ES-I3 (cell line): ENCODE measurements around the gene WFS1.
A peak's percentile ranks its signal among the peaks of the same experiment; 100 is the strongest.

ENCODE experiments used
- H3K36me3 ChIP-seq: 2 replicates; pipeline ENCODE4 v1.6.1; 2013; ENCODE audit warnings: mild to moderate bottlenecking, low read length, control low read depth, moderate library complexity; ENCODE audit not compliant: insufficient read depth
- H3K4me1 ChIP-seq: 2 replicates; pipeline ENCODE4 v1.6.1; 2013; ENCODE audit warnings: mild to moderate bottlenecking, control low read depth, low read length; ENCODE audit not compliant: insufficient read depth
- H3K9ac ChIP-seq: 2 replicates; pipeline ENCODE4 v1.6.1; 2013; ENCODE audit warnings: low read depth, mild to moderate bottlenecking, low read length, moderate library complexity
- H3K9me3 ChIP-seq: 2 replicates; pipeline ENCODE4 v1.6.1; 2013; ENCODE audit warnings: mild to moderate bottlenecking, low read length, moderate library complexity; ENCODE audit not compliant: control insufficient read depth, insufficient read depth

Gene WFS1

DNA sequence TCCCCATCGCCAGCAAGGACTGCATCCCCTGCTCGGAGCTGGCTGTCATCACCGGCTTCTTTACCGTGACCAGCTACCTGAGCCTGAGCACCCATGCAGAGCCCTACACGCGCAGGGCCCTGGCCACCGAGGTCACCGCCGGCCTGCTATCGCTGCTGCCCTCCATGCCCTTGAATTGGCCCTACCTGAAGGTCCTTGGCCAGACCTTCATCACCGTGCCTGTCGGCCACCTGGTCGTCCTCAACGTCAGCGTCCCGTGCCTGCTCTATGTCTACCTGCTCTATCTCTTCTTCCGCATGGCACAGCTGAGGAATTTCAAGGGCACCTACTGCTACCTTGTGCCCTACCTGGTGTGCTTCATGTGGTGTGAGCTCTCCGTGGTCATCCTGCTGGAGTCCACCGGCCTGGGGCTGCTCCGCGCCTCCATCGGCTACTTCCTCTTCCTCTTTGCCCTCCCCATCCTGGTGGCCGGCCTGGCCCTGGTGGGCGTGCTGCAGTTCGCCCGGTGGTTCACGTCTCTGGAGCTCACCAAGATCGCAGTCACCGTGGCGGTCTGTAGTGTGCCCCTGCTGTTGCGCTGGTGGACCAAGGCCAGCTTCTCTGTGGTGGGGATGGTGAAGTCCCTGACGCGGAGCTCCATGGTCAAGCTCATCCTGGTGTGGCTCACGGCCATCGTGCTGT lies 31.5 kb downstream of the WFS1 start:
- Histone ChIP-seq H3K9me3 (no peaks in the 10 kb centered on the region), H3K9ac (no peak overlapping the region), H3K36me3 (peaks cover 6% of the 10 kb centered on the region; the same call in 1 of the 2 replicates), H3K4me1 (no peaks in the 10 kb centered on the region)

DNA sequence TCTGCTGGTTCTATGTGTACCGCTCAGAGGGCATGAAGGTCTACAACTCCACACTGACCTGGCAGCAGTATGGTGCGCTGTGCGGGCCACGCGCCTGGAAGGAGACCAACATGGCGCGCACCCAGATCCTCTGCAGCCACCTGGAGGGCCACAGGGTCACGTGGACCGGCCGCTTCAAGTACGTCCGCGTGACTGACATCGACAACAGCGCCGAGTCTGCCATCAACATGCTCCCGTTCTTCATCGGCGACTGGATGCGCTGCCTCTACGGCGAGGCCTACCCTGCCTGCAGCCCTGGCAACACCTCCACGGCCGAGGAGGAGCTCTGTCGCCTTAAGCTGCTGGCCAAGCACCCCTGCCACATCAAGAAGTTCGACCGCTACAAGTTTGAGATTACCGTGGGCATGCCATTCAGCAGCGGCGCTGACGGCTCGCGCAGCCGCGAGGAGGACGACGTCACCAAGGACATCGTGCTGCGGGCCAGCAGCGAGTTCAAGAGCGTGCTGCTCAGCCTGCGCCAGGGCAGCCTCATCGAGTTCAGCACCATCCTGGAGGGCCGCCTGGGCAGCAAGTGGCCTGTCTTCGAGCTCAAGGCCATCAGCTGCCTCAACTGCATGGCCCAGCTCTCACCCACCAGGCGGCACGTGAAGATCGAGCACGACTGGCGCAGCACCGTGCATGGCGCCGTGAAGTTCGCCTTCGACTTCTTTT lies 32.2 kb downstream of the WFS1 start:
- no peak overlapping the region for H3K9ac ChIP-seq
- H3K36me3 ChIP-seq = peaks cover 6% of the 10 kb centered on the region; the same call in 1 of the 2 replicates
- H3K4me1 ChIP-seq = no peaks in the 10 kb centered on the region
- H3K9me3 ChIP-seq = no peaks in the 10 kb centered on the region

DNA sequence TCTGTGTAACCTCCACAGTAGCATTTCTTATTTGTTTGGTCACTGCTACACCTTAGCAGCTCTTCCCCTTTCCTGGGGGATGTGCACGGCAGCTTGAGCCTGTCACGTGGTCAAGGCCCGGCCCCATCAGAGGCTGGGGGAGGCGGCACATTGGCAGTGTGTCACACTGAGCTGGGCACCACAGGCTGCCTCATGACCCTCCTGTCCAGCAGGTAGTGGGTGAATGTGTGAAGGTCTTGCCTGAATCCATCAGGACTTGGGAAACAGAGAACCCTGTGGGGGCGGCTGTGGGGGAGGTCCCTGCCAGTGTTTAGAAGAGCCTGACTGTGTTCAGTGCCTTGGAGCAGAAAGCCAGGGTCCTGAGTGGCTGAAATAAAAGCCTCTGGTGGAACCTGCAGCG lies 33.2 kb downstream of the WFS1 start:
- no peak overlapping the region for H3K9ac ChIP-seq
- H3K4me1 ChIP-seq = no peaks in the 10 kb centered on the region

DNA sequence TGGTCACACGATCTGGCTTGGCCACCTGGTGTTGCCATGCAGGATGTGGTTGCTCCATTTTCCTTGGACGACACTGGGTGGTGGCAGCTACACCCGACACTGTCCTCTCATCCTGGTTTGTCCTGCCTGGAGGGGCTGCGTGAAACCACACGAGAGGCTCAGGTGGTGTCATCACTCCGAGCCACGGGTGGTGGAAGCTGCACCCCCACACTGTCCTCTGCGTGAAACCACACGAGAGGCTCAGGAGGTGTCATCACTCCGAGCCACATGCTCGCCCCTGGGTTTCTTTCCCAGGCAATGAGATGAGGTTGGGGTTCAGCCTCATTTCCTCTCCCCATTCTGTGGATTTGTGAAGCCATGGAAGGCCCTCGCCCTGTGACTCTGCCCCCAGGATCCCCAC lies 34.3 kb downstream of the WFS1 start:
- H3K4me1 ChIP-seq = no peaks in the 10 kb centered on the region
- peaks cover 6% of the 10 kb centered on the region; the same call in 1 of the 2 replicates for H3K36me3 ChIP-seq
- no peak overlapping the region for H3K9ac ChIP-seq
- no peaks in the 10 kb centered on the region for H3K9me3 ChIP-seq

More for the DNA sequence above, 33.2 kb downstream of the WFS1 start:
- Histone ChIP-seq H3K36me3 (peaks cover 6% of the 10 kb centered on the region; the same call in 1 of the 2 replicates), H3K9me3 (no peaks in the 10 kb centered on the region)

DNA sequence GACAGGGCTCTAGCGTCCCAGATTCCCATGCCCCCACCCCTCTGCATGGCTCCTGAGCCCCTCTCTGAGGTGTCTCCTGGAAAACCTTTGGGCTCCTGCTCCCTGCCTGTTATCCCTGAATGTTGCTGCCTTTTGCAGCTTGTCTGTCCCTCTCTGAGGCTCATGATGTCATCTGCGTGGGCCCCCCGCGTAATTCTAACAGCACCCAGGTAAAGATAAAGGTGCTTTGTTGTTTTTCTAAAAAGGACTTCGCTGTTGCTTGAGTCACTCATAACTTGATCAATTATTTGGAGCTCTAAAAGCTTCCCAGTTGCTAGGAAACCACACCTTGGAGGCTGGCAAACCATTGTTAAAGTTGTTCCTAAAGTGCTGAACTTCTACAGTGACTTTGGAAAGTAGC lies 36.6 kb downstream of the WFS1 start:
- H3K36me3 ChIP-seq = peaks cover 6% of the 10 kb centered on the region; the same call in 1 of the 2 replicates
- no peaks in the 10 kb centered on the region for H3K4me1 ChIP-seq
- H3K9ac ChIP-seq = no peak overlapping the region
- H3K9me3 ChIP-seq = no peaks in the 10 kb centered on the region

DNA sequence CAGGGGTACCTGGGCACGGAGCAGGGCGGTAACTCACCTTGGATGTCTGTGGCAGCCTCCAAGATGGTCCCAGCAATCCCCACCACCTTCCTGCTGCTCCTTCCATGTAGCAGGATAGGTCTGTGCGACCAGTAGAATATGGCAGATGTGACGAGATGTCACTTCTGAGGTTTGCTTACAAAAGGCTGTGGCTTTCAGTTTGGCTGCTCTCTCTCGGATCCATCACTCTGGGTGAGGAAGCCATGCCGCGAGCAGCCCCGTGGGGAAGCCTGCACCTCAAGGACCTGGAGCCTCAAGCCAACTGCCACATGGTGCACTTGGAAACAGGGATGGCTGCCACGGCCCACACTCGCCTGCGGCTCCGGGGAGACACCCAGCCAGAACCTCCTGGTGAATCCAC lies 37.6 kb downstream of the WFS1 start:
- peaks cover 6% of the 10 kb centered on the region; the same call in 1 of the 2 replicates for H3K36me3 ChIP-seq
- no peak overlapping the region for H3K9ac ChIP-seq
- no peaks in the 10 kb centered on the region for H3K9me3 ChIP-seq
- no peaks in the 10 kb centered on the region for H3K4me1 ChIP-seq

DNA sequence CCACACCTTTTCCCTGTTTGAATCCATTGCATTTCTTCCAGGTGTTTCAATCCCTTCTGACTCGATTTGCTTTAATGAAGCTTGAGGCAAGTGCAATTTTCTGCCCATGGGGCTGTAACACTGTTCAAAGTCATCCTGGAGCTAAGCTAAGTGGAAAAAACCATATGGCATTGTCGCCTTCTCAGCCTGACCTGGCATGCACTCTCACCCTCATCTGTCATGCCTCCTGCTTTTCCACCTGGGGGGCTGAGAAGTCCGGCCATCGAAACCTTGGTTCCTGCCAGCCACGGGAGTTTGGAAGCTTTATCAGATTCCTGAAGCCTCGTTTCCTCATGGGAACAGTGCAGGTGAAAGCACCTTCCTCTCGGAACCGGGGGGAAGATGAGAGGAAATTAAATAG lies 38.2 kb downstream of the WFS1 start:
- Histone ChIP-seq H3K4me1 (no peaks in the 10 kb centered on the region), H3K9me3 (no peaks in the 10 kb centered on the region), H3K9ac (no peak overlapping the region), H3K36me3 (peaks cover 3% of the 10 kb centered on the region; the same call in 1 of the 2 replicates)

DNA sequence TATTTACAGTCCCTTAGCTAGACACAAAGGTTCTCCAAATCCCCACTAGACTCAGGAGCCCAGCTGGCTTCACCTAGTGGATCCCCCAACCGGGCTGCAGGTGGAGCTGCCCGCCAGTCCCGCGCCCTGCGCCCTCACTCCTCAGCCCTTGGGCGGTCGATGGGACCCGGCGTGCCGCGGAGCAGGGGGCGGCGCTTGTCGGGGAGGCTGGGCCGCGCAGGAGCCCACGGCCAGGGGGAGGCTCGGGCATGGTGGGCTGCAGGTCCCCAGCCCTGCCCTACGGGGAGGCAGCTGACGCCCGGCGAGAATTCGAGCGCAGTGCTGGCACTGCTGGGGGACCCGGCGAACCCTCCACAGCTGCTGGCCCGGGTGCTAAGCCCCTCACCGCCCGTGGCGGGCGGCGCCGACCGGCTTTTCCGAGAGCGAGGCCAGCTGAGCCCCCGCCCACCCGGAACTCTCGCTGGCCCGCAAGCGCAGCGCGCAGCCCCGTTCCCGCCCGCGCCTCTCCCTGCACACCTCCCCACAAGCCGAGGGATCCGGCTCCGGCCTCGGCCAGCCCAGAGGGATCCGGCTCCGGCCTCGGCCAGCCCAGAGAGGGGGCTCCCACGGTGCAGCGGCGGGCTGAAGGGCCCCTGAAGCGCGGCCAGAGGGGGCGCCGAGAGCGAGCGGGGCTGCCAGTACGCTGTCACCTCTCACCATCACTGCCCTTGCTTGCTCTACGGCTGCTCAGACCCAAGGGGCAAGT lies 39.4 kb downstream of the WFS1 start:
- Histone ChIP-seq H3K9ac (peak overlapping the region; percentile 56), H3K4me1 (no peaks in the 10 kb centered on the region), H3K36me3 (no peaks in the 10 kb centered on the region), H3K9me3 (no peaks in the 10 kb centered on the region)

DNA sequence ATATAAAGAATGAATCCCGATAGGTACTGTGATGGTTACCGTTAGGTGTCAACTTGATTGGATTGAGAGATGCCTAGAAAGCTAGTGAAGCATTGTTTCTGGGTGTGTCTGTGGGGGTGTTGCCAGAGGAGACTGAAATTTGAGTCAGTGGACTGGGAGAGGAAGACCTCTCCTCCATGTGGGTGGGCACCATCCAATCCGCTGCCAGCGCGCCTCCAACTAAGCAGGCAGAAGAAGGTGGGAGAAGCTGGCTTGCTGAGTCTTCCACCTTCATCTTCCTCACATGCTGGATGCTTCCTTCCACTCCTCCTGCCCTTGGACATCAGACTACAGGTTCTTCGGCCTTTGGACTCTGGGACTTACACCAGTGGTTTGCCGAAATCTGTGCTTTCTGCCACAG lies 40.1 kb downstream of the WFS1 start:
- Histone ChIP-seq H3K4me1 (no peaks in the 10 kb centered on the region), H3K9ac (peak overlapping the region; percentile 56; the same call in 1 of the 2 replicates), H3K9me3 (no peaks in the 10 kb centered on the region)

DNA sequence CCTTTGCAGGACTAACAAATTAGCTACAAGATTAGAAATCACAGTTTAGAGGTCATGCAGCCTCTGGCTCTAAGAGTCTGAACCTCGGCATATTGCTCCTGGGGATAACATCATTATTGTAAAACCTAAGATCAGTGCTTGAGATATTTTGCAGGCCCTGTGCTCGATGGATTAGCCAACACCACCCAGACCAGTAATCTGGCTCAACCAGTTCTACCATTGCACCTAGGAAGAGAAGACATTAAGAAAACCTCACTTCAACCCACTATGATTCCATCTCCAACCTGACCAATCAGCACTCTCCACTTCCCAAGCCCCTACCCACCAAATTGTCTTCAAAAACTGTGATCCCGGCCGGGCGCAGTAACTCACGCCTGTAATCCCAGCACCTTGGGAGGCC lies 43.6 kb downstream of the WFS1 start:
- Histone ChIP-seq H3K9me3 (no peaks in the 10 kb centered on the region), H3K36me3 (no peaks in the 10 kb centered on the region), H3K4me1 (no peaks in the 10 kb centered on the region), H3K9ac (no peak overlapping the region)

More for the DNA sequence above, 40.1 kb downstream of the WFS1 start:
- H3K36me3 ChIP-seq = no peaks in the 10 kb centered on the region

DNA sequence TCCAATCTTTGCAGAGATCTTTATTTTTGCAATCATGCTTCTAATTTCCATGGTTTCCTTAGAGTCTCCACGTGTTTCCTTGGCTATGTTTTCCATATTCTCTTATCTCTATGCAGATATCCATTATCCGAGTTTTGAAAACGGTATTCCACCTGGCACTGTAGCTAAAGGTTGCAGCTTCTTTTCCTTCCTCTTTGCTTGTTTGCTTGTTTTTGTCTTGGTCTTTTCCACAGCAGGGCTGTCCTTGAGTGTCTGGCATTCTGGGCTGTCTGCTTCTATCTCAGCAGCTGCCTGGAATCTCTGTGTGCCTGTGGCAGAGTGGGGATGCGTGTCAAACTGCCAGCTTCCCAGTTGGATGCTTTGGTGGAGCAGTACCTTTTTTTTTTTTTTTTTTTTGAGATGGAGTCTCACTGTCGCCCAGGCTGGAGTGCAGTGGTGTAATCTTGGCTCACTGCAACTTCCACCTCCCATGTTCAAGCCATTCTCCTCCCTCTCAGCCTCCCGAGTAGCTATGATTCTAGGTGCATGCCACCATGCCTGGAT lies 46.9 kb downstream of the WFS1 start:
- no peaks in the 10 kb centered on the region for H3K36me3 ChIP-seq
- peaks cover 3% of the 10 kb centered on the region; the same call in 1 of the 2 replicates for H3K9me3 ChIP-seq
- no peak overlapping the region for H3K9ac ChIP-seq
- H3K4me1 ChIP-seq = no peaks in the 10 kb centered on the region

DNA sequence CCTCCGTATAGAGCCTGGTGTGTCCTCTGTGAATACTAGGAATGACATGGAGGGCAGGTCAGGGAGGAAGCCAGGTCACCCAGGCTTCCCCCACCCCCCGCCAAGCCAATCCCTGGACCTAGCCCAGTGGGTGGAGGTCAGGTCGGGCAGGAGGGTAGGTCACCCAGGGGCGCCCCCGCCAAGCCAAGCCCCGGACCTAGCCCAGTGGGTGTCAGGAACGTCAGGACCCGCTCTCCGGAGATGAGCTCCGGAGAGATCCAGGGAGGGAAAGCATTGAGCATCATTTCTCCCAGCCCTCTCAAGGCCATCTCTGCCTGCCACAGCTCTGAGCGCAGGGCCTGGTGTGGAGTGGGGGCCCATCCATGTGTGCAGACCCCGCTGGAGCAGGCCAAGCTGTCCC lies 48.6 kb downstream of the WFS1 start:
- H3K4me1 ChIP-seq = no peaks in the 10 kb centered on the region
- peaks cover 3% of the 10 kb centered on the region; the same call in 1 of the 2 replicates for H3K9me3 ChIP-seq
- no peak overlapping the region for H3K9ac ChIP-seq
- H3K36me3 ChIP-seq = no peaks in the 10 kb centered on the region

DNA sequence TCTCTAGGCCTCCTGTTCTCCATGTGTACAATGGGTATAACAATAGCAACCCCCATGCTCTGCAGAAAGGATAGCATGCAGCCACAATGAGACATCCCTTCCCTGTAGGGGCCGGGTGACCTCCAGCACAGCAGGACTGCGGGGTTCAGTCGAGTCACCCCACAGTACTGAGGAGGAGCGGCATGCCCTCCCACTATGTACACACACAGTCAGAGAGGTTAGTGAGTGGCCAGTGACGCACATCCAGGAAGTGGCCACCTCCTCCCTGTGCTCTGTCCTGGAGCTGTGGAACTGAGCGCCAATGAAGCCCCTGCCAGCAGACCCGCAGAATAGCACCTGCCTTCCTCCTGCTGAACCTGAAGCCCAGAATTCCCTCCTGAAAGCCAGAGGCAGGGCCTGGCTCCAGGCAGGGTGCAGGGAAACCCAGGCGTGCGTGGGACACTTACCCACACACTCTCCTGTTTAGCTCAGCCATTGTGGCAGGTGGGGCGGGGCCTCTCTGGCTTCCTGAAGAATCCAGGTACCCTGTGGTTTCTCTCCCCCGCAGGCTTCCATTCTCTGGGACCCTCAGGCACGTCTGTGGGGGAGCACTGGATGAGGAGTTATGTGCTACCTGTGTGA lies 50.0 kb downstream of the WFS1 start:
- no peaks in the 10 kb centered on the region for H3K36me3 ChIP-seq
- H3K4me1 ChIP-seq = 0 out of 2 replicates have a peak, but pooled peaks cover 3% of the 10 kb centered on the region
- H3K9ac ChIP-seq = no peak overlapping the region
- H3K9me3 ChIP-seq = peaks cover 3% of the 10 kb centered on the region; the same call in 1 of the 2 replicates

DNA sequence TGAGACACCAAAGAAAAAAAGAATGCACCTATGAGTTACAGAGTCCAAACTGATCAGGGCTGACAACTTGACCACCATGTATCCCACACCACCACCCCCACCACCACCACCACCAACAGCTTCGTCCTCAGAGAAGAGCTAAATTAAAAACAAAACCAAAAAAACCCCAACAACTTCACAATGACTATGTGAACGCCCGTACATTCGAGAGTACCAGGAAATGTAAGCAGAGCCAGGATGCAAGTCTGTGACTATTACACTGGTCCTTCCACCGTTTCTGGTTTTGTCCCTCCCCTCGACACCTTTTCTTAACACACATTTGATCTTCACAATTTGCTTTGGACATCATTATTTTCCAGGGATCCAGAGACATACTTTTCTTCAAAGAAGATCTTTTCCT lies 51.0 kb downstream of the WFS1 start:
- H3K9ac ChIP-seq = no peak overlapping the region
- H3K9me3 ChIP-seq = peaks cover 3% of the 10 kb centered on the region; the same call in 1 of the 2 replicates
- H3K36me3 ChIP-seq = no peaks in the 10 kb centered on the region
- H3K4me1 ChIP-seq = peaks cover 6% of the 10 kb centered on the region; the same call in 1 of the 2 replicates
